Coronary artery (tissue), 2 donors: ENCODE results near the gene CETN2.
"Not testable (repeated sequence)": the region's sequence is repeated elsewhere in the genome, so short reads cannot be mapped to it uniquely, and the experiment has no call there.

Source experiments
- DNase-seq: peaks from one replicate; pipeline ENCODE4 v3.0.0-alpha.2; 2017; ENCODE audit warnings: low spot score
- H3K27ac ChIP-seq, 2 donors: fragments of 200-600 bp; sonication (generic); one replicate each; pipeline ENCODE4 v1.5.1; 2016 to 2019
- H3K4me3 ChIP-seq: fragments of 200-600 bp; sonication (generic); 2 replicates; pipeline ENCODE4 v1.5.1; 2016; ENCODE audit warnings: mild to moderate bottlenecking, moderate library complexity
- CTCF ChIP-seq: fragments of 200-600 bp; sonication (generic); IDR thresholded peaks from one replicate; pipeline ENCODE4 v1.5.1; 2019; ENCODE audit warnings: antibody characterized with exemption

The CETN2 gene

GRCh38 chrX:152847281-152847680 is 16.7 kb upstream of the CETN2 start:
- no peak for TF ChIP-seq CTCF
- no peak overlapping the region for H3K27ac ChIP-seq
- H3K4me3 ChIP-seq: no peak overlapping the region
- no peak for DNase-seq

- no peak for DNase-seq
- H3K4me3 ChIP-seq: no peak overlapping the region
- no peak for TF ChIP-seq CTCF
- H3K27ac ChIP-seq: no peak overlapping the region
Observed at GRCh38 chrX:152845618-152846240, 15.2 kb upstream of the CETN2 start.

- Histone ChIP-seq H3K4me3 (no peak overlapping the region), H3K27ac (no peak overlapping the region)
- no peak for TF ChIP-seq CTCF
- DNase-seq: no peak
Observed at GRCh38 chrX:152844256-152844655, 13.7 kb upstream of the CETN2 start.

- no peak for DNase-seq
Observed at GRCh38 chrX:152843852-152844251, 13.3 kb upstream of the CETN2 start.

GRCh38 chrX:152842772-152843338 is 12.3 kb upstream of the CETN2 start:
- DNase-seq: no peak
- Histone ChIP-seq H3K27ac (no peak overlapping the region), H3K4me3 (no peak overlapping the region)
- no peak for TF ChIP-seq CTCF

More at GRCh38 chrX:152843852-152844251, 13.3 kb upstream of the CETN2 start:
- no peak for TF ChIP-seq CTCF
- H3K4me3 ChIP-seq: no peak overlapping the region
- H3K27ac ChIP-seq: no peak overlapping the region

GRCh38 chrX:152835470-152835869 is 4.9 kb upstream of the CETN2 start:
- not testable (repeated sequence) for H3K27ac ChIP-seq, H3K4me3 ChIP-seq, DNase-seq

GRCh38 chrX:152833378-152833777 is 2.8 kb upstream of the CETN2 start:
- no peak for DNase-seq
- TF ChIP-seq CTCF: no peak
- Histone ChIP-seq H3K27ac (no peak overlapping the region), H3K4me3 (no peak overlapping the region)
